SK-N-SH (cell line): ENCODE results near the gene ELFN2. TPM values are rescaled to one million over a fixed set of nuclear protein-coding genes. Genes with fewer than 3 reads are reported as not detected.

ENCODE experiments used
- CTCF ChIA-PET: fragments of 300-600, 350-600 bp; formaldehyde crosslinking; extraction: SDS; loops from one replicate; lab custom pipeline; 2021; lab: Yijun Ruan, JAX
- POLR2A ChIA-PET: fragments of 350-600 bp; sonication (Branson Sonifier 250); formaldehyde crosslinking; extraction: SDS; loops from one replicate; lab custom pipeline; 2020; ENCODE audit warnings: antibody characterized with exemption, inconsistent platforms; lab: Yijun Ruan, JAX
- DNase-seq: peaks from one replicate; pipeline ENCODE4 v3.0.0; 2012
- H2AFZ ChIP-seq: fragments of 200-600 bp; sonication (generic); 2 replicates; pipeline ENCODE4 v1.8.1; 2016; ENCODE audit warnings: antibody characterized with exemption, mild to moderate bottlenecking, low read depth
- H3F3A ChIP-seq: fragments of 200-600 bp; sonication (generic); replicated peaks from 2 replicates; pipeline ENCODE3; 2016; ENCODE audit warnings: antibody characterized with exemption, mild to moderate bottlenecking; ENCODE audit not compliant: insufficient read depth
- H3K27ac ChIP-seq, 2 experiments: fragments of 200-500 bp in 1 of 2; fragments of 200-600 bp in 1 of 2; sonication (Bioruptor generic) in 1 of 2; sonication (generic), shearing (Covaris generic) in 1 of 2; 2 replicates each; pipeline versions ENCODE4 v1.5.1 to v1.6.1; 2014 to 2016; ENCODE audit warnings: low read depth in 2 of 2, inconsistent platforms in 1 of 2, low read length in 1 of 2, mild to moderate bottlenecking in 1 of 2, mixed read lengths in 1 of 2
- H3K27me3 ChIP-seq: fragments of 200-600 bp; sonication (generic), shearing (Covaris generic); 2 replicates; pipeline ENCODE4 v1.6.1; 2016; ENCODE audit warnings: mixed run types; ENCODE audit not compliant: insufficient read depth
- H3K36me3 ChIP-seq, 2 experiments: fragments of 200-500 bp in 1 of 2; fragments of 200-600 bp in 1 of 2; sonication (Bioruptor generic) in 1 of 2; sonication (generic) in 1 of 2; replicated peaks in 1 of 2; 2 replicates each; pipeline versions ENCODE3 to v1.5.1; 2014 to 2016; ENCODE audit warnings: low read length in 1 of 2, mild to moderate bottlenecking in 1 of 2; ENCODE audit not compliant: insufficient read depth in 2 of 2, control insufficient read depth in 1 of 2
- H3K4me1 ChIP-seq, 2 experiments: fragments of 200-500 bp in 1 of 2; fragments of 200-600 bp in 1 of 2; sonication (Bioruptor generic) in 1 of 2; sonication (generic), shearing (Covaris generic) in 1 of 2; 2 replicates each; pipeline versions ENCODE4 v1.5.1 to v1.6.1; 2014 to 2016; ENCODE audit warnings: low read depth in 1 of 2, low read length in 1 of 2, mixed run types in 1 of 2; ENCODE audit not compliant: insufficient read depth in 2 of 2, control insufficient read depth in 1 of 2
- H3K4me2 ChIP-seq: fragments of 200-600 bp; sonication (generic), shearing (Covaris generic); 2 replicates; pipeline ENCODE4 v1.6.1; 2017; ENCODE audit warnings: mixed run types
- H3K4me3 ChIP-seq, 2 experiments: fragments of 200-500 bp in 1 of 2; fragments of 200-600 bp in 1 of 2; sonication (Bioruptor generic) in 1 of 2; sonication (generic), shearing (Covaris generic) in 1 of 2; 2 replicates each; pipeline versions ENCODE4 v1.5.1 to v1.8.1; 2014 to 2016; ENCODE audit warnings: low read depth in 2 of 2, inconsistent platforms in 1 of 2, low read length in 1 of 2, mild to moderate bottlenecking in 1 of 2, mixed read lengths in 1 of 2, moderate library complexity in 1 of 2
- H3K79me2 ChIP-seq: fragments of 200-600 bp; sonication (generic); 2 replicates; pipeline ENCODE4 v1.8.1; 2017; ENCODE audit warnings: mild to moderate bottlenecking; ENCODE audit not compliant: insufficient read depth
- H3K9ac ChIP-seq: fragments of 200-600 bp; sonication (generic); 2 replicates; pipeline ENCODE4 v1.6.1; 2017; ENCODE audit warnings: mixed run types
- H3K9me2 ChIP-seq: fragments of 200-600 bp; sonication (generic); 2 replicates; pipeline ENCODE4 v1.6.1; 2017; ENCODE audit warnings: mixed run types
- H3K9me3 ChIP-seq: fragments of 200-600 bp; sonication (generic); 2 replicates; pipeline ENCODE4 v1.6.1; 2017; ENCODE audit warnings: mixed run types, mild to moderate bottlenecking, moderate library complexity
- H4K20me1 ChIP-seq: fragments of 200-600 bp; sonication (generic); 2 replicates; pipeline ENCODE4 v1.6.1; 2017; ENCODE audit warnings: mild to moderate bottlenecking, mixed run types; ENCODE audit not compliant: insufficient read depth
- ELF1 ChIP-seq: IDR thresholded peaks from 2 replicates; pipeline ENCODE4 v1.4.0; 2012
- EP300 ChIP-seq, 2 experiments: IDR thresholded peaks; 2 replicates each; pipeline versions ENCODE4 v1.4.0 to v1.6.1; 2012; ENCODE audit warnings: borderline replicate concordance in 1 of 2, low read depth in 1 of 2, low read length in 1 of 2
- EZH2phosphoT487 ChIP-seq: fragments of 200-600 bp; sonication (generic); IDR thresholded peaks from 2 replicates; pipeline ENCODE4 v1.6.1; 2017; ENCODE audit warnings: low read depth, mixed run types, mild to moderate bottlenecking, antibody characterized with exemption, moderate library complexity, borderline replicate concordance
- FOSL2 ChIP-seq: IDR thresholded peaks from 2 replicates; pipeline ENCODE4 v1.4.0; 2012; ENCODE audit warnings: low read depth, mild to moderate bottlenecking, moderate library complexity, borderline replicate concordance
- GABPA ChIP-seq: IDR thresholded peaks from 2 replicates; pipeline ENCODE4 v1.4.0; 2012; ENCODE audit warnings: low read depth, mild to moderate bottlenecking
- IRF3 ChIP-seq: fragments of 150-350 bp; IDR thresholded peaks from 2 replicates; pipeline ENCODE4 v1.6.1; 2016; ENCODE audit warnings: mild to moderate bottlenecking, low read depth, low read length
- JUND ChIP-seq: IDR thresholded peaks from 2 replicates; pipeline ENCODE4 v1.4.0; 2012
- MXI1 ChIP-seq: IDR thresholded peaks from 2 replicates; pipeline ENCODE4 v1.6.1; 2012; ENCODE audit warnings: mild to moderate bottlenecking, low read depth, low read length, improper control_type of control experiment
- POLR2AphosphoS5 ChIP-seq: IDR thresholded peaks from 2 replicates; pipeline ENCODE4 v1.6.1; 2012; ENCODE audit warnings: low read depth, low read length
- RCOR1 ChIP-seq: fragments of 150-350 bp; IDR thresholded peaks from 2 replicates; pipeline ENCODE4 v1.6.1; 2017; ENCODE audit warnings: antibody characterized with exemption, low read length
- SIN3A ChIP-seq: IDR thresholded peaks from 2 replicates; pipeline ENCODE4 v1.6.1; 2012; ENCODE audit warnings: low read depth, mild to moderate bottlenecking, low read length, moderate library complexity, borderline replicate concordance
- USF2 ChIP-seq: fragments of 150-350 bp; IDR thresholded peaks from 2 replicates; pipeline ENCODE4 v1.6.1; 2017; ENCODE audit warnings: antibody characterized with exemption, low read length, low read depth, borderline replicate concordance
- WGBS: methylation state at CpG from one replicate; pipeline ENCODE4 v1.1.6; 2017; ENCODE audit warnings: low lambda C conversion rate; 5-methylcytosine and 5-hydroxymethylcytosine counted together
- polyA plus RNA-seq, 3 experiments: library from polyadenylated mRNA; depleted of rRNA; stranded (reverse); fragments of >200 nt; gene quantifications; 2 replicates each; pipeline ENCODE4 v1.2.3, GENCODE V29; 2012
- TF ChIP-seq, protein P1 (sequence below): IDR thresholded peaks from 2 replicates; pipeline ENCODE4 v1.4.0; 2012; ENCODE audit warnings: low read depth
- TF ChIP-seq, protein P2 (sequence below): IDR thresholded peaks from 2 replicates; pipeline ENCODE4; 2012

ELFN2 gene
- polyA plus RNA-seq, 1 of the 3 experiments (the other 2 are of a cell fraction): 2.8 TPM

DNA sequence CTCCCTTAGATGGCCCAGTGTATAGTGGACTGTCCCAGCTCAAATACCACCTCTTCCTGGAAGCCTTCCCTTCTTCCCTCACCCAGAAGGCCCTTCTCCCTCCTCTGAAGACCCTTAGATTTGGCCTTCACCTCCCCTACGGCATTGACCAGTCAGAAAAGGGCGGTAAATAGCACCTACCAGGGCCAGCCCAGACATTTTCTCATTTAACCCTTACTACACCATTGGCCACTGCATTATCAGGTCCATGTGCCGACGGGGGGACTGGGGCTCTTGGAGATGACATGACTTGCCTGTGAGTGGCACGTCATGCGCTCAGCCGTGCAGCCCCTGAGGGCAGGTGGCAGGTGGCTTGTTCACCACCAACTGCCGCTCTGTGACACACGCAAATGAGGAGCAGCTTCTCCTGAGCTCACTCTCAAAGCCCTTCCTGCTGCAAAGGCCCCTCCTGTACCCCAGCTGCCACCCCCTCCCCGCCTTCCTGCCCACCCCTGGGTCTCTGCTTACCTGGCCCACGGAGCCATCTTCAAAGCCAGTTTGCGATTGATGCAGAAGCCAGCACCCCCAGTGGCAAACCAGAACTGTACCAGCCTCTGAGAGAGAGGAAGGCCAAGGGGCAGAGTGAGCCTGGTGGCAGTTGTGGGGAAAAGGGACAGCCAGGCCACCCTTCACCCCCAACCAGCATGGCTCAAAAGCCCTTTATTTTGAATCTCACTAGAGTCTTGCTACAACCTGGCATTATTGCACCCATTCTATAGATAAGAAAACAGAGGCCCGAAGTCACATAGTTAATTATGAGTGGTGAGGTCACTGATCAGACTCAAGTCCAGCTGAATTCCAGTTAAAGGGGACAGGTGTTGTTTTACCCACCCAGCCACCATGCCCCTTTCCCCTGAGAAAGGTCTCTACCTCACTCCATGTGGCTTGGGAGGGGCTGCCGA is 49.4 kb upstream of the ELFN2 start (continued):
- TF ChIP-seq POLR2AphosphoS5: no peak
- no peak for TF ChIP-seq FOSL2

GRCh38 chr22:37474447-37475090 is 47.3 kb upstream of the ELFN2 start:
- Histone ChIP-seq H3K4me3 (no peak overlapping the region), H3K4me1 (no peaks in the 10 kb centered on the region; a peak in 1 of 4 replicates), H3K27me3 (no peaks in the 10 kb centered on the region), H3K9ac (no peak overlapping the region), H3K79me2 (no peaks in the 10 kb centered on the region), H3K9me3 (no peaks in the 10 kb centered on the region), H3K27ac (no peak overlapping the region), H2AFZ (no peak overlapping the region), H3K36me3 (no peaks in the 10 kb centered on the region), H3F3A (no peaks in the 10 kb centered on the region), H3K4me2 (no peak overlapping the region), H4K20me1 (no peaks in the 10 kb centered on the region), H3K9me2 (no peaks in the 10 kb centered on the region)
- DNase-seq: no peak
- ChIA-PET CTCF (interaction anchor here (1.0 to 3.6 kb wide), 4 partner anchors 18 to 213 kb away, joined by 3 to 46 read pairs (median 24); no protein-coding TSS in a partner anchor), POLR2A (no interaction called here)
- TF ChIP-seq GABPA (no peak), SIN3A (no peak), POLR2AphosphoS5 (no peak), MXI1 (no peak), ELF1 (no peak), USF2 (no peak), EZH2phosphoT487 (no peak), EP300 (IDR thresholded peaks at IDR 0.05; ENCODE audit: borderline replicate concordance in 1 of 2, low read depth in 1 of 2, low read length in 1 of 2) (no peak), RCOR1 (no peak), IRF3 (no peak), JUND (no peak)
- TF ChIP-seq, protein P1, sequence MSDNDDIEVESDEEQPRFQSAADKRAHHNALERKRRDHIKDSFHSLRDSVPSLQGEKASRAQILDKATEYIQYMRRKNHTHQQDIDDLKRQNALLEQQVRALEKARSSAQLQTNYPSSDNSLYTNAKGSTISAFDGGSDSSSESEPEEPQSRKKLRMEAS: no peak
- TF ChIP-seq, protein P2, sequence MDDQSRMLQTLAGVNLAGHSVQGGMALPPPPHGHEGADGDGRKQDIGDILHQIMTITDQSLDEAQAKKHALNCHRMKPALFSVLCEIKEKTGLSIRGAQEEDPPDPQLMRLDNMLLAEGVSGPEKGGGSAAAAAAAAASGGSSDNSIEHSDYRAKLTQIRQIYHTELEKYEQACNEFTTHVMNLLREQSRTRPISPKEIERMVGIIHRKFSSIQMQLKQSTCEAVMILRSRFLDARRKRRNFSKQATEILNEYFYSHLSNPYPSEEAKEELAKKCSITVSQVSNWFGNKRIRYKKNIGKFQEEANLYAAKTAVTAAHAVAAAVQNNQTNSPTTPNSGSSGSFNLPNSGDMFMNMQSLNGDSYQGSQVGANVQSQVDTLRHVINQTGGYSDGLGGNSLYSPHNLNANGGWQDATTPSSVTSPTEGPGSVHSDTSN: no peak
- WGBS: 74% methylated on average over 10 of the region's 11 CpGs
